Measurements from ENCODE around the gene PTPRD.

The PTPRD gene

GRCh38 chr9:8567963-8568579, 2044.7 kb downstream of the PTPRD start:
- no peak for DNase-seq (ENCODE audit: low spot score)
- in situ Hi-C loops (cut with MboI; ENCODE audit: low pct_unique_long_range_greater_than_20kb, low sequenced_read_pairs, unreplicated experiment), result no loop called here
- no peak for TF ChIP-seq CTCF (IDR thresholded peaks at IDR 0.05; ENCODE audit: extremely low read depth, insufficient read depth, missing control alignments)

GRCh38 chr9:8564960-8565359, 2047.8 kb downstream of the PTPRD start:
- no peak for TF ChIP-seq CTCF (IDR thresholded peaks at IDR 0.05; ENCODE audit: extremely low read depth, insufficient read depth, missing control alignments)
- no peak for DNase-seq (ENCODE audit: low spot score)
- in situ Hi-C loops (cut with MboI; ENCODE audit: low pct_unique_long_range_greater_than_20kb, low sequenced_read_pairs, unreplicated experiment), result no loop called here

- TF ChIP-seq CTCF (IDR thresholded peaks at IDR 0.05; ENCODE audit: extremely low read depth, insufficient read depth, missing control alignments), result no peak
- in situ Hi-C loops (cut with MboI; ENCODE audit: low pct_unique_long_range_greater_than_20kb, low sequenced_read_pairs, unreplicated experiment), result no loop called here
- DNase-seq (ENCODE audit: low spot score), result no peak
Observed at GRCh38 chr9:8560560-8561525, 2052.0 kb downstream of the PTPRD start.

- TF ChIP-seq CTCF (IDR thresholded peaks at IDR 0.05; ENCODE audit: extremely low read depth, insufficient read depth, missing control alignments), result no peak
- no peak for DNase-seq (ENCODE audit: low spot score)
- in situ Hi-C loops (cut with MboI; ENCODE audit: low pct_unique_long_range_greater_than_20kb, low sequenced_read_pairs, unreplicated experiment), result no loop called here
Observed at GRCh38 chr9:8558176-8558575, 2054.6 kb downstream of the PTPRD start.

- no peak for DNase-seq (ENCODE audit: low spot score)
- no peak for TF ChIP-seq CTCF (IDR thresholded peaks at IDR 0.05; ENCODE audit: extremely low read depth, insufficient read depth, missing control alignments)
- in situ Hi-C loops (cut with MboI; ENCODE audit: low pct_unique_long_range_greater_than_20kb, low sequenced_read_pairs, unreplicated experiment), result no loop called here
Observed at GRCh38 chr9:8555762-8556500, 2056.9 kb downstream of the PTPRD start.

- TF ChIP-seq CTCF (IDR thresholded peaks at IDR 0.05; ENCODE audit: extremely low read depth, insufficient read depth, missing control alignments), result no peak
- no peak for DNase-seq (ENCODE audit: low spot score)
- in situ Hi-C loops (cut with MboI; ENCODE audit: low pct_unique_long_range_greater_than_20kb, low sequenced_read_pairs, unreplicated experiment), result no loop called here
Observed at GRCh38 chr9:8553444-8553843, 2059.4 kb downstream of the PTPRD start.

All from GM13977 (cell line).